Measurements from ENCODE around the gene ANO2. TPM values are rescaled to one million over a fixed set of nuclear protein-coding genes. Genes with fewer than 3 reads are reported as not detected.

Gene ANO2
- total RNA-seq, 1 experiment from 2014 or later: not detected

DNA sequence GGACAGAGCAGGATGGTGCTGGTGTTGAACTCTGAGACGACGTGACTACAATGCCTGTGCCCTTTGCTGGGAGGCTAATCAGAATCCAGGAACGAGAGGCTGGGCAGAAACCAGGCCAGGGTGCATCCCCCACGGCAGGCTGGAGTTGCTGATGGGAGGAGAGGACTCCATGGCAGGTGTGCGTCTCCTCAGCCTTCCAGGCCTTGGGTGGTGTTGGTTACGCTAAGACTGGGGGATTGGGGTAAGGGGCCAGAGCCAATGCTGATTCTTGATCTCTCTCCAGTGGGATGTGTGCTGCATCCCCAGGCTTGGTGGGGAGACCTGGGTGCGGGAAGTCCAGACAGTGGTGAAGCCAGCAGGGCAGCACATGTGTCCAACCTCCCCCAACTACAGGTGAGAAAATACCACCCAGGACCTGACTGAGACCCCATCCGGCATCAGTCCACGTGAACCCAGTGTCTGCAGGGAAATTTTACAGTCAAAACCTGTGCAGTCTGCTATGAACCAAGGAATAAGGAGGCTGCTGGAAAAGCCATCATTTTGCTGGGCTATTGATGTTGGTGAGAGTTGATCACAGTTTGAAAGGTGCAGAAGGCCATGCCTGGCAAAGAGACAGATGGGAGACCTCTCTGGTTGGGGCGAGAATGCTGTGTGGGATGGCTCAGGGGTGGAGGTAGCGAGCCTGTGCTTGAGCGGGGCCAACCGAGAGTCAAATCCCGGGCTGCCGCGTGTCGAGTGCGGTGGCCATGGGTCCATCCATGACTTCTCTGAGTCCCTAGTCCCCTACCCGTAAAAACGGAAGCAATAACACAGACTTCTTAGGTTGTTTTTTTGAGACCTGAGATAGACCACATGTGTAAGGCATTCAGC lies 423.4 kb downstream of the ANO2 start:
- Histone ChIP-seq H3K4me1 (ENCODE audit: insufficient read depth, low read length) (no peaks in the 10 kb centered on the region), H3K4me2 (ENCODE audit: low read length) (no peak overlapping the region), H3K9me3 (ENCODE audit: low read length) (no peaks in the 10 kb centered on the region), H3K79me2 (ENCODE audit: low read length) (no peaks in the 10 kb centered on the region), H4K20me1 (ENCODE audit: low read length) (no peaks in the 10 kb centered on the region), H3F3A (ENCODE audit: low read length, unreplicated experiment) (no peaks in the 10 kb centered on the region), H3K9ac (ENCODE audit: low read length) (no peak overlapping the region), H3K9me2 (replicated peaks; ENCODE audit: low read length) (no peaks in the 10 kb centered on the region), H3K4me3 (ENCODE audit: low read length) (no peak overlapping the region), H2AFZ (ENCODE audit: low read length) (no peak overlapping the region), H3K36me3 (ENCODE audit: low read depth, low read length) (no peaks in the 10 kb centered on the region), H3K27ac (ENCODE audit: low read length) (no peak overlapping the region), H3K27me3 (ENCODE audit: low read length) (no peaks in the 10 kb centered on the region)
- TF ChIP-seq EZH2 (IDR thresholded peaks at IDR 0.05; ENCODE audit: low read length, unreplicated experiment) (no peak), EZH2phosphoT487 (IDR thresholded peaks at IDR 0.05; ENCODE audit: borderline replicate concordance, low read length) (no peak)
- TF ChIP-seq, protein P1, sequence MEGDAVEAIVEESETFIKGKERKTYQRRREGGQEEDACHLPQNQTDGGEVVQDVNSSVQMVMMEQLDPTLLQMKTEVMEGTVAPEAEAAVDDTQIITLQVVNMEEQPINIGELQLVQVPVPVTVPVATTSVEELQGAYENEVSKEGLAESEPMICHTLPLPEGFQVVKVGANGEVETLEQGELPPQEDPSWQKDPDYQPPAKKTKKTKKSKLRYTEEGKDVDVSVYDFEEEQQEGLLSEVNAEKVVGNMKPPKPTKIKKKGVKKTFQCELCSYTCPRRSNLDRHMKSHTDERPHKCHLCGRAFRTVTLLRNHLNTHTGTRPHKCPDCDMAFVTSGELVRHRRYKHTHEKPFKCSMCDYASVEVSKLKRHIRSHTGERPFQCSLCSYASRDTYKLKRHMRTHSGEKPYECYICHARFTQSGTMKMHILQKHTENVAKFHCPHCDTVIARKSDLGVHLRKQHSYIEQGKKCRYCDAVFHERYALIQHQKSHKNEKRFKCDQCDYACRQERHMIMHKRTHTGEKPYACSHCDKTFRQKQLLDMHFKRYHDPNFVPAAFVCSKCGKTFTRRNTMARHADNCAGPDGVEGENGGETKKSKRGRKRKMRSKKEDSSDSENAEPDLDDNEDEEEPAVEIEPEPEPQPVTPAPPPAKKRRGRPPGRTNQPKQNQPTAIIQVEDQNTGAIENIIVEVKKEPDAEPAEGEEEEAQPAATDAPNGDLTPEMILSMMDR (conservative IDR thresholded peaks at IDR 0.05; ENCODE audit: low read depth, low read length): no peak
- intact Hi-C loops (cut with micrococcal nuclease): no loop called here
- DNase-seq (no peak), ATAC-seq (no peak)
- POLR2A ChIA-PET (ENCODE audit: unreplicated experiment): no interaction called here
- BruUV-seq (replicated peaks): no TSS peak
- CTCF ChIA-PET: no interaction called here

GRCh38 chr12:5520831-5521230 lies 424.2 kb downstream of the ANO2 start:
- no peaks in the 10 kb centered on the region for H4K20me1 ChIP-seq (ENCODE audit: low read length)
- H3K4me3 ChIP-seq (ENCODE audit: low read length): no peak overlapping the region
- intact Hi-C loops (cut with micrococcal nuclease): no loop called here
- no peaks in the 10 kb centered on the region for H3K4me1 ChIP-seq (ENCODE audit: insufficient read depth, low read length)
- DNase-seq: no peak
- no peaks in the 10 kb centered on the region for H3K9me3 ChIP-seq (ENCODE audit: low read length)
- no peak overlapping the region for H2AFZ ChIP-seq (ENCODE audit: low read length)
- ATAC-seq: no peak
- TF ChIP-seq, protein P1 (conservative IDR thresholded peaks at IDR 0.05; ENCODE audit: low read depth, low read length): no peak
- no peak for TF ChIP-seq EZH2 (IDR thresholded peaks at IDR 0.05; ENCODE audit: low read length, unreplicated experiment)
- no peak for TF ChIP-seq EZH2phosphoT487 (IDR thresholded peaks at IDR 0.05; ENCODE audit: borderline replicate concordance, low read length)
- ChIA-PET POLR2A (ENCODE audit: unreplicated experiment) (no interaction called here), CTCF (no interaction called here)
- no peak overlapping the region for H3K27ac ChIP-seq (ENCODE audit: low read length)
- BruUV-seq (replicated peaks): no TSS peak
- no peaks in the 10 kb centered on the region for H3K36me3 ChIP-seq (ENCODE audit: low read depth, low read length)
- no peaks in the 10 kb centered on the region for H3K9me2 ChIP-seq (replicated peaks; ENCODE audit: low read length)
- H3K4me2 ChIP-seq (ENCODE audit: low read length): no peak overlapping the region
- H3K27me3 ChIP-seq (ENCODE audit: low read length): no peaks in the 10 kb centered on the region
- H3K79me2 ChIP-seq (ENCODE audit: low read length): no peaks in the 10 kb centered on the region
- H3F3A ChIP-seq (ENCODE audit: low read length, unreplicated experiment): no peaks in the 10 kb centered on the region
- H3K9ac ChIP-seq (ENCODE audit: low read length): no peak overlapping the region

GRCh38 chr12:5520037-5520436 lies 425.0 kb downstream of the ANO2 start:
- no peaks in the 10 kb centered on the region for H3K9me2 ChIP-seq (replicated peaks; ENCODE audit: low read length)
- DNase-seq: no peak
- no TSS peak for BruUV-seq (replicated peaks)
- no peak overlapping the region for H2AFZ ChIP-seq (ENCODE audit: low read length)
- no peak overlapping the region for H3K27ac ChIP-seq (ENCODE audit: low read length)
- H4K20me1 ChIP-seq (ENCODE audit: low read length): no peaks in the 10 kb centered on the region
- no peak overlapping the region for H3K4me3 ChIP-seq (ENCODE audit: low read length)
- intact Hi-C loops (cut with micrococcal nuclease): no loop called here
- H3K4me2 ChIP-seq (ENCODE audit: low read length): no peak overlapping the region
- no peaks in the 10 kb centered on the region for H3F3A ChIP-seq (ENCODE audit: low read length, unreplicated experiment)
- no peaks in the 10 kb centered on the region for H3K9me3 ChIP-seq (ENCODE audit: low read length)
- H3K27me3 ChIP-seq (ENCODE audit: low read length): no peaks in the 10 kb centered on the region
- CTCF ChIA-PET: no interaction called here
- H3K4me1 ChIP-seq (ENCODE audit: insufficient read depth, low read length): no peaks in the 10 kb centered on the region
- POLR2A ChIA-PET (ENCODE audit: unreplicated experiment): no interaction called here
- TF ChIP-seq, protein P1 (conservative IDR thresholded peaks at IDR 0.05; ENCODE audit: low read depth, low read length): no peak
- TF ChIP-seq EZH2 (IDR thresholded peaks at IDR 0.05; ENCODE audit: low read length, unreplicated experiment): no peak
- no peak for TF ChIP-seq EZH2phosphoT487 (IDR thresholded peaks at IDR 0.05; ENCODE audit: borderline replicate concordance, low read length)
- H3K9ac ChIP-seq (ENCODE audit: low read length): no peak overlapping the region
- no peak for ATAC-seq
- no peaks in the 10 kb centered on the region for H3K36me3 ChIP-seq (ENCODE audit: low read depth, low read length)
- no peaks in the 10 kb centered on the region for H3K79me2 ChIP-seq (ENCODE audit: low read length)
